Measurements from ENCODE around the gene KIF22. TPM values are rescaled to one million over a fixed set of nuclear protein-coding genes. Genes with fewer than 3 reads are reported as not detected.

Gene KIF22
- total and polyA plus RNA-seq, 9 of the 15 experiments (the other 6 are each of a cell fraction or from before 2014, with no cell fraction given) = 8.7 to 232 (median 131) TPM

DNA sequence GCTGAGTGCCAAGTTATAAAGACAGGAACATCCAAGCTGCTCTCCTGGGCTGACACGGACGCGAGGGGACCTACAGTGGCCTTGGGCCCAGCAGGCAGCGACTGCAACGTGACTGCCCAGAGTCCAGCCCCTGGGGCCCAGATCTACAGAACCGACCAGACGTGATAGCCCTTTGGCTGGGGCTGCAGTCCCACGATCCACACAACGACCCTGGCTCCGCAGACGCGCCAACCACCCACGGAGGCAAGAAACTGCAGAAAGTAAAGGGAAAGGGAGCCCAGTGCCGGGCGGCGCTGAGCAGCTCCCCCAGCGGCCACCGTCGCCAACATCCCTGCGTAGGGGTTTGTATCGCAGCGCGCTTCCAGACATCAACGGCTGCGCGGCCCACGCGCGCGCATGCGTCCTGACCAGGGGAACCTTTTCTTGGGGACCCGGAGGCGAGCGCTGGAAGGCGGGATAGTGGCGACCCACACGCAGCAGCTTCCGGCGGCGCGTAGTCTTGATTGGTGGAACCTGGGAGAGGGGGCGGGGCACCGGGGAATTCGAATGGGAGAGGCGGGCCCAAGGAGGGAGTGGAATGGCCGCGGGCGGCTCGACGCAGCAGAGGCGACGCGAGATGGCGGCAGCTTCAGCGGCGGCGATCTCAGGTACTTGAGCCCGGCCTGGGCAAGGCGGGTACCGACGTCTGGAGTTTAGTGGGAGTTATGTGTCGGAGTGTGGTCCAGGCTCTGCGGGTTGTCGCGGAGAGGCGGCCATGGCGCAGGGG, at the start of gene KIF22 (continued):
- TF ChIP-seq, protein P1, sequence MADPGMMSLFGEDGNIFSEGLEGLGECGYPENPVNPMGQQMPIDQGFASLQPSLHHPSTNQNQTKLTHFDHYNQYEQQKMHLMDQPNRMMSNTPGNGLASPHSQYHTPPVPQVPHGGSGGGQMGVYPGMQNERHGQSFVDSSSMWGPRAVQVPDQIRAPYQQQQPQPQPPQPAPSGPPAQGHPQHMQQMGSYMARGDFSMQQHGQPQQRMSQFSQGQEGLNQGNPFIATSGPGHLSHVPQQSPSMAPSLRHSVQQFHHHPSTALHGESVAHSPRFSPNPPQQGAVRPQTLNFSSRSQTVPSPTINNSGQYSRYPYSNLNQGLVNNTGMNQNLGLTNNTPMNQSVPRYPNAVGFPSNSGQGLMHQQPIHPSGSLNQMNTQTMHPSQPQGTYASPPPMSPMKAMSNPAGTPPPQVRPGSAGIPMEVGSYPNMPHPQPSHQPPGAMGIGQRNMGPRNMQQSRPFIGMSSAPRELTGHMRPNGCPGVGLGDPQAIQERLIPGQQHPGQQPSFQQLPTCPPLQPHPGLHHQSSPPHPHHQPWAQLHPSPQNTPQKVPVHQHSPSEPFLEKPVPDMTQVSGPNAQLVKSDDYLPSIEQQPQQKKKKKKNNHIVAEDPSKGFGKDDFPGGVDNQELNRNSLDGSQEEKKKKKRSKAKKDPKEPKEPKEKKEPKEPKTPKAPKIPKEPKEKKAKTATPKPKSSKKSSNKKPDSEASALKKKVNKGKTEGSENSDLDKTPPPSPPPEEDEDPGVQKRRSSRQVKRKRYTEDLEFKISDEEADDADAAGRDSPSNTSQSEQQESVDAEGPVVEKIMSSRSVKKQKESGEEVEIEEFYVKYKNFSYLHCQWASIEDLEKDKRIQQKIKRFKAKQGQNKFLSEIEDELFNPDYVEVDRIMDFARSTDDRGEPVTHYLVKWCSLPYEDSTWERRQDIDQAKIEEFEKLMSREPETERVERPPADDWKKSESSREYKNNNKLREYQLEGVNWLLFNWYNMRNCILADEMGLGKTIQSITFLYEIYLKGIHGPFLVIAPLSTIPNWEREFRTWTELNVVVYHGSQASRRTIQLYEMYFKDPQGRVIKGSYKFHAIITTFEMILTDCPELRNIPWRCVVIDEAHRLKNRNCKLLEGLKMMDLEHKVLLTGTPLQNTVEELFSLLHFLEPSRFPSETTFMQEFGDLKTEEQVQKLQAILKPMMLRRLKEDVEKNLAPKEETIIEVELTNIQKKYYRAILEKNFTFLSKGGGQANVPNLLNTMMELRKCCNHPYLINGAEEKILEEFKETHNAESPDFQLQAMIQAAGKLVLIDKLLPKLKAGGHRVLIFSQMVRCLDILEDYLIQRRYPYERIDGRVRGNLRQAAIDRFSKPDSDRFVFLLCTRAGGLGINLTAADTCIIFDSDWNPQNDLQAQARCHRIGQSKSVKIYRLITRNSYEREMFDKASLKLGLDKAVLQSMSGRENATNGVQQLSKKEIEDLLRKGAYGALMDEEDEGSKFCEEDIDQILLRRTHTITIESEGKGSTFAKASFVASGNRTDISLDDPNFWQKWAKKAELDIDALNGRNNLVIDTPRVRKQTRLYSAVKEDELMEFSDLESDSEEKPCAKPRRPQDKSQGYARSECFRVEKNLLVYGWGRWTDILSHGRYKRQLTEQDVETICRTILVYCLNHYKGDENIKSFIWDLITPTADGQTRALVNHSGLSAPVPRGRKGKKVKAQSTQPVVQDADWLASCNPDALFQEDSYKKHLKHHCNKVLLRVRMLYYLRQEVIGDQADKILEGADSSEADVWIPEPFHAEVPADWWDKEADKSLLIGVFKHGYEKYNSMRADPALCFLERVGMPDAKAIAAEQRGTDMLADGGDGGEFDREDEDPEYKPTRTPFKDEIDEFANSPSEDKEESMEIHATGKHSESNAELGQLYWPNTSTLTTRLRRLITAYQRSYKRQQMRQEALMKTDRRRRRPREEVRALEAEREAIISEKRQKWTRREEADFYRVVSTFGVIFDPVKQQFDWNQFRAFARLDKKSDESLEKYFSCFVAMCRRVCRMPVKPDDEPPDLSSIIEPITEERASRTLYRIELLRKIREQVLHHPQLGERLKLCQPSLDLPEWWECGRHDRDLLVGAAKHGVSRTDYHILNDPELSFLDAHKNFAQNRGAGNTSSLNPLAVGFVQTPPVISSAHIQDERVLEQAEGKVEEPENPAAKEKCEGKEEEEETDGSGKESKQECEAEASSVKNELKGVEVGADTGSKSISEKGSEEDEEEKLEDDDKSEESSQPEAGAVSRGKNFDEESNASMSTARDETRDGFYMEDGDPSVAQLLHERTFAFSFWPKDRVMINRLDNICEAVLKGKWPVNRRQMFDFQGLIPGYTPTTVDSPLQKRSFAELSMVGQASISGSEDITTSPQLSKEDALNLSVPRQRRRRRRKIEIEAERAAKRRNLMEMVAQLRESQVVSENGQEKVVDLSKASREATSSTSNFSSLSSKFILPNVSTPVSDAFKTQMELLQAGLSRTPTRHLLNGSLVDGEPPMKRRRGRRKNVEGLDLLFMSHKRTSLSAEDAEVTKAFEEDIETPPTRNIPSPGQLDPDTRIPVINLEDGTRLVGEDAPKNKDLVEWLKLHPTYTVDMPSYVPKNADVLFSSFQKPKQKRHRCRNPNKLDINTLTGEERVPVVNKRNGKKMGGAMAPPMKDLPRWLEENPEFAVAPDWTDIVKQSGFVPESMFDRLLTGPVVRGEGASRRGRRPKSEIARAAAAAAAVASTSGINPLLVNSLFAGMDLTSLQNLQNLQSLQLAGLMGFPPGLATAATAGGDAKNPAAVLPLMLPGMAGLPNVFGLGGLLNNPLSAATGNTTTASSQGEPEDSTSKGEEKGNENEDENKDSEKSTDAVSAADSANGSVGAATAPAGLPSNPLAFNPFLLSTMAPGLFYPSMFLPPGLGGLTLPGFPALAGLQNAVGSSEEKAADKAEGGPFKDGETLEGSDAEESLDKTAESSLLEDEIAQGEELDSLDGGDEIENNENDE (IDR thresholded peaks at IDR 0.05; ENCODE audit: low read depth, low read length) = peak; percentile 71
- no peak for TF ChIP-seq GTF2A2 (tag; IDR thresholded peaks at IDR 0.05)
- TF ChIP-seq SLC30A9 (CRISPR knock-in tag; IDR thresholded peaks at IDR 0.05) = no peak
- TF ChIP-seq WHSC1 (IDR thresholded peaks at IDR 0.05; ENCODE audit: low read length) = no peak
- TF ChIP-seq HDAC8 (tag; IDR thresholded peaks at IDR 0.05) = no peak
- TF ChIP-seq, protein P2, sequence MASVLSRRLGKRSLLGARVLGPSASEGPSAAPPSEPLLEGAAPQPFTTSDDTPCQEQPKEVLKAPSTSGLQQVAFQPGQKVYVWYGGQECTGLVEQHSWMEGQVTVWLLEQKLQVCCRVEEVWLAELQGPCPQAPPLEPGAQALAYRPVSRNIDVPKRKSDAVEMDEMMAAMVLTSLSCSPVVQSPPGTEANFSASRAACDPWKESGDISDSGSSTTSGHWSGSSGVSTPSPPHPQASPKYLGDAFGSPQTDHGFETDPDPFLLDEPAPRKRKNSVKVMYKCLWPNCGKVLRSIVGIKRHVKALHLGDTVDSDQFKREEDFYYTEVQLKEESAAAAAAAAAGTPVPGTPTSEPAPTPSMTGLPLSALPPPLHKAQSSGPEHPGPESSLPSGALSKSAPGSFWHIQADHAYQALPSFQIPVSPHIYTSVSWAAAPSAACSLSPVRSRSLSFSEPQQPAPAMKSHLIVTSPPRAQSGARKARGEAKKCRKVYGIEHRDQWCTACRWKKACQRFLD (CRISPR knock-in tag; IDR thresholded peaks at IDR 0.05) = no peak
- peak; percentile 60; the same call in 1 of the 2 replicates for TF ChIP-seq TEAD4 (IDR thresholded peaks at IDR 0.05; ENCODE audit: low read length)
- TF ChIP-seq TEAD4 (CRISPR knock-in tag; IDR thresholded peaks at IDR 0.05; ENCODE audit: borderline replicate concordance) = no peak
- TF ChIP-seq PHB (CRISPR knock-in tag; IDR thresholded peaks at IDR 0.05) = no peak
- TF ChIP-seq SIN3A (IDR thresholded peaks at IDR 0.05; ENCODE audit: borderline replicate concordance in 2 of 2, control insufficient read depth in 1 of 2, low read depth in 2 of 2, low read length in 2 of 2) = peak; percentile 58 to 82; a peak in 3 of 4 replicates
- peak; percentile 84; the same call in 1 of the 2 replicates for TF ChIP-seq MTA3 (IDR thresholded peaks at IDR 0.05; ENCODE audit: borderline replicate concordance)
- no peak for TF ChIP-seq POLR3A (IDR thresholded peaks at IDR 0.05; ENCODE audit: borderline replicate concordance, extremely low read depth, insufficient read depth, insufficient read length)
- no peak for TF ChIP-seq YBX1 (IDR thresholded peaks at IDR 0.05)
- no peak for TF ChIP-seq TFAM (CRISPR knock-in tag; conservative IDR thresholded peaks at IDR 0.05)
- peak; percentile 86 for TF ChIP-seq LCOR (CRISPR knock-in tag; IDR thresholded peaks at IDR 0.05)
- no peak for TF ChIP-seq HEY1 (CRISPR knock-in tag; IDR thresholded peaks at IDR 0.05; ENCODE audit: borderline replicate concordance)

Data from K562 (cell line).